Measurements from ENCODE around the gene RASSF3.
"Not testable (repeated sequence)": the region's sequence is repeated elsewhere in the genome, so short reads cannot be mapped to it uniquely, and the experiment has no call there.

RASSF3 gene

GRCh38 chr12:64631197-64631596 lies 20.9 kb downstream of the RASSF3 start:
- no peak overlapping the region for H3K27ac ChIP-seq
- no peak for DNase-seq (ENCODE audit: low read depth, low spot score)

- no peak overlapping the region for H3K27ac ChIP-seq
- DNase-seq (ENCODE audit: low read depth, low spot score) = no peak
These were observed 23.0 kb downstream of the RASSF3 start for GRCh38 chr12:64633011-64633939.

- no peak overlapping the region for H3K27ac ChIP-seq
- DNase-seq (ENCODE audit: low read depth, low spot score) = peak; percentile 34
These were observed 23.6 kb downstream of the RASSF3 start for GRCh38 chr12:64633940-64634337.

GRCh38 chr12:64634508-64635092 lies 24.3 kb downstream of the RASSF3 start:
- no peak for DNase-seq (ENCODE audit: low read depth, low spot score)
- H3K27ac ChIP-seq = no peak overlapping the region

- no peak for DNase-seq (ENCODE audit: low read depth, low spot score)
- no peak overlapping the region for H3K27ac ChIP-seq
These were observed 25.2 kb downstream of the RASSF3 start for GRCh38 chr12:64635356-64635998.

GRCh38 chr12:64636856-64637255 lies 26.6 kb downstream of the RASSF3 start:
- H3K27ac ChIP-seq = no peak overlapping the region
- no peak for DNase-seq (ENCODE audit: low read depth, low spot score)

GRCh38 chr12:64639466-64639865 lies 29.2 kb downstream of the RASSF3 start:
- DNase-seq (ENCODE audit: low read depth, low spot score) = no peak
- no peak overlapping the region for H3K27ac ChIP-seq

GRCh38 chr12:64646318-64646717 lies 36.0 kb downstream of the RASSF3 start:
- no peak for DNase-seq (ENCODE audit: low read depth, low spot score)
- H3K27ac ChIP-seq = no peak overlapping the region

GRCh38 chr12:64649487-64649886 lies 39.2 kb downstream of the RASSF3 start:
- H3K27ac ChIP-seq = no peak overlapping the region
- no peak for DNase-seq (ENCODE audit: low read depth, low spot score)

GRCh38 chr12:64650762-64651161 lies 40.5 kb downstream of the RASSF3 start:
- H3K27ac ChIP-seq = no peak overlapping the region
- DNase-seq (ENCODE audit: low read depth, low spot score) = peak; percentile 57

GRCh38 chr12:64652346-64652745 lies 42.1 kb downstream of the RASSF3 start:
- no peak for DNase-seq (ENCODE audit: low read depth, low spot score)

GRCh38 chr12:64653123-64653522 lies 42.8 kb downstream of the RASSF3 start:
- DNase-seq (ENCODE audit: low read depth, low spot score) = no peak
- H3K27ac ChIP-seq = no peak overlapping the region

More at GRCh38 chr12:64652346-64652745, 42.1 kb downstream of the RASSF3 start:
- no peak overlapping the region for H3K27ac ChIP-seq

- H3K27ac ChIP-seq; DNase-seq (ENCODE audit: low read depth, low spot score): not testable (repeated sequence)
These were observed 43.6 kb downstream of the RASSF3 start for GRCh38 chr12:64653907-64654306.

- no peak for DNase-seq (ENCODE audit: low read depth, low spot score)
- no peak overlapping the region for H3K27ac ChIP-seq
These were observed 44.8 kb downstream of the RASSF3 start for GRCh38 chr12:64655141-64655540.

- H3K27ac ChIP-seq = no peak overlapping the region
These were observed 46.1 kb downstream of the RASSF3 start for GRCh38 chr12:64656429-64656828.

GRCh38 chr12:64658892-64659481 lies 48.7 kb downstream of the RASSF3 start:
- no peak overlapping the region for H3K27ac ChIP-seq
- DNase-seq (ENCODE audit: low read depth, low spot score) = no peak

More at GRCh38 chr12:64656429-64656828, 46.1 kb downstream of the RASSF3 start:
- no peak for DNase-seq (ENCODE audit: low read depth, low spot score)

- no peak overlapping the region for H3K27ac ChIP-seq
- DNase-seq (ENCODE audit: low read depth, low spot score) = no peak
These were observed 50.1 kb downstream of the RASSF3 start for GRCh38 chr12:64660237-64661018.

GRCh38 chr12:64663015-64663414 lies 52.7 kb downstream of the RASSF3 start:
- DNase-seq (ENCODE audit: low read depth, low spot score) = no peak
- no peak overlapping the region for H3K27ac ChIP-seq

- no peak for DNase-seq (ENCODE audit: low read depth, low spot score)
- H3K27ac ChIP-seq = no peak overlapping the region
These were observed 55.2 kb downstream of the RASSF3 start for GRCh38 chr12:64665514-64665913.
